Peyer's patch (tissue), 4 donors: Measurements from ENCODE around the gene EIF2B5.

Experiments
- CTCF ChIP-seq, 6 experiments: fragments of 450-650 bp in 4 of 6; fragments of 200-600 bp in 2 of 6; sonication (generic) in 1 of 6; IDR thresholded peaks; one replicate each; pipeline ENCODE4 v1.5.1; 2017 to 2019; ENCODE audit warnings: antibody characterized with exemption in 6 of 6, mild to moderate bottlenecking in 3 of 6, moderate library complexity in 1 of 6
- POLR2A ChIP-seq, 2 donors: fragments of 450-650 bp; IDR thresholded peaks; one replicate each; pipeline ENCODE4 v1.5.1; 2017; ENCODE audit warnings: antibody characterized with exemption in 2 of 2, mild to moderate bottlenecking in 2 of 2, moderate library complexity in 2 of 2

GRCh38 chr3:184186184-184186901 lies 51.2 kb downstream of the EIF2B5 start, which contains the start of gene ABCF3:
- TF ChIP-seq CTCF (IDR thresholded peaks at IDR 0.05) (no peak), POLR2A (IDR thresholded peaks at IDR 0.05) (peak; percentile 57 to 60)
